Karpas-422 (cell line): Measurements from ENCODE around the gene HOXD3. TPM values are rescaled to one million over a fixed set of nuclear protein-coding genes. Genes with fewer than 3 reads are reported as not detected.

Experiments used
- DNase-seq: peaks from one replicate; pipeline ENCODE4 v3.0.0-alpha.2; 2015
- H2AFZ ChIP-seq: fragments of 200-600 bp; sonication (generic); 2 replicates; pipeline ENCODE4 v1.6.1; 2014; ENCODE audit warnings: antibody characterized with exemption, low read length, mixed read lengths
- H3K27ac ChIP-seq: fragments of 200-600 bp; sonication (generic); 2 replicates; pipeline ENCODE4 v1.5.1; 2014; ENCODE audit warnings: mild to moderate bottlenecking, low read length, moderate library complexity
- H3K27me3 ChIP-seq: fragments of 200-600 bp; sonication (generic); 2 replicates; pipeline ENCODE4 v1.6.1; 2014; ENCODE audit warnings: low read length, mixed read lengths
- H3K36me3 ChIP-seq: fragments of 200-600 bp; sonication (generic); 2 replicates; pipeline ENCODE4 v1.6.1; 2014; ENCODE audit warnings: low read length, mixed read lengths; ENCODE audit not compliant: insufficient read depth
- H3K4me1 ChIP-seq: fragments of 200-600 bp; sonication (generic); 2 replicates; pipeline ENCODE4 v1.6.1; 2014; ENCODE audit warnings: mild to moderate bottlenecking, low read length, mixed read lengths
- H3K4me2 ChIP-seq: fragments of 200-600 bp; sonication (generic); 2 replicates; pipeline ENCODE4 v1.6.1; 2014; ENCODE audit warnings: low read length, low read depth, mild to moderate bottlenecking; ENCODE audit not compliant: poor library complexity, severe bottlenecking
- H3K4me3 ChIP-seq: fragments of 200-600 bp; sonication (generic); 2 replicates; pipeline ENCODE4 v1.5.1; 2014; ENCODE audit warnings: mild to moderate bottlenecking, antibody characterized with exemption, low read length, mixed read lengths
- H3K79me2 ChIP-seq: fragments of 200-600 bp; sonication (generic); 2 replicates; pipeline ENCODE4 v1.6.1; 2014; ENCODE audit warnings: mild to moderate bottlenecking, low read length, mixed read lengths
- H3K9ac ChIP-seq: fragments of 200-600 bp; sonication (generic); 2 replicates; pipeline ENCODE4 v1.6.0; 2014; ENCODE audit warnings: low read length
- H3K9me2 ChIP-seq: fragments of 200-600 bp; sonication (generic), shearing (Covaris generic); replicated peaks from 2 replicates; pipeline ENCODE4 v1.6.0; 2014; ENCODE audit warnings: mild to moderate bottlenecking, low read length, moderate library complexity; ENCODE audit not compliant: insufficient read depth
- H3K9me3 ChIP-seq: fragments of 300-700, 200-600 bp; sonication (generic); 2 replicates; pipeline ENCODE4 v1.6.1; 2014; ENCODE audit warnings: low read length, mixed read lengths
- H4K20me1 ChIP-seq: fragments of 200-600 bp; sonication (generic); 2 replicates; pipeline ENCODE4 v1.6.1; 2014; ENCODE audit warnings: mild to moderate bottlenecking, antibody characterized with exemption, low read length, low read depth; ENCODE audit not compliant: insufficient read depth
- total RNA-seq: library from RNA; depleted of rRNA; stranded (reverse); fragments of >200 nt; shearing (Covaris generic); gene quantifications from 2 replicates; pipeline ENCODE4 v1.2.3, GENCODE V29; 2014; ENCODE audit warnings: low replicate concordance

The HOXD3 gene
- total RNA-seq, 1 experiment from 2014 or later, result not detected

GRCh38 chr2:176155356-176156044 is 1.6 kb upstream of the HOXD3 start:
- no peaks in the 10 kb centered on the region for H3K36me3 ChIP-seq
- H3K4me2 ChIP-seq, result no peak overlapping the region
- no peaks in the 10 kb centered on the region for H3K9me3 ChIP-seq
- H4K20me1 ChIP-seq, result no peaks in the 10 kb centered on the region
- H2AFZ ChIP-seq, result no peak overlapping the region
- no peak overlapping the region for H3K27ac ChIP-seq
- H3K79me2 ChIP-seq, result no peaks in the 10 kb centered on the region
- H3K9ac ChIP-seq, result no peak overlapping the region
- H3K4me1 ChIP-seq, result no peaks in the 10 kb centered on the region
- H3K4me3 ChIP-seq, result no peak overlapping the region
- no peak for DNase-seq
- no peaks in the 10 kb centered on the region for H3K9me2 ChIP-seq
- no peaks in the 10 kb centered on the region for H3K27me3 ChIP-seq

- Histone ChIP-seq H3K9me2 (no peaks in the 10 kb centered on the region), H2AFZ (no peak overlapping the region), H3K4me1 (no peaks in the 10 kb centered on the region), H3K36me3 (no peaks in the 10 kb centered on the region), H3K27ac (no peak overlapping the region), H3K27me3 (no peaks in the 10 kb centered on the region), H3K9me3 (no peaks in the 10 kb centered on the region), H3K4me3 (no peak overlapping the region), H3K79me2 (no peaks in the 10 kb centered on the region), H4K20me1 (no peaks in the 10 kb centered on the region), H3K9ac (no peak overlapping the region), H3K4me2 (no peak overlapping the region)
- DNase-seq, result no peak
Observed at GRCh38 chr2:176156301-176156806, 753 bp upstream of the HOXD3 start.

GRCh38 chr2:176157499-176158185 is 535 bp downstream of the HOXD3 start:
- Histone ChIP-seq H3K9me2 (no peaks in the 10 kb centered on the region), H3K4me3 (no peak overlapping the region), H3K4me1 (no peaks in the 10 kb centered on the region), H3K79me2 (no peaks in the 10 kb centered on the region), H3K27me3 (no peaks in the 10 kb centered on the region), H2AFZ (no peak overlapping the region), H3K36me3 (no peaks in the 10 kb centered on the region), H3K9ac (no peak overlapping the region), H4K20me1 (no peaks in the 10 kb centered on the region), H3K4me2 (no peak overlapping the region), H3K9me3 (no peaks in the 10 kb centered on the region), H3K27ac (no peak overlapping the region)
- DNase-seq, result no peak

- H3K4me2 ChIP-seq, result no peak overlapping the region
- no peak overlapping the region for H3K9ac ChIP-seq
- H3K79me2 ChIP-seq, result no peaks in the 10 kb centered on the region
- H3K4me3 ChIP-seq, result no peak overlapping the region
- H2AFZ ChIP-seq, result no peak overlapping the region
- no peaks in the 10 kb centered on the region for H3K36me3 ChIP-seq
- no peak for DNase-seq
- no peaks in the 10 kb centered on the region for H3K9me3 ChIP-seq
- H3K27ac ChIP-seq, result no peak overlapping the region
- H3K9me2 ChIP-seq, result no peaks in the 10 kb centered on the region
- H4K20me1 ChIP-seq, result no peaks in the 10 kb centered on the region
- no peaks in the 10 kb centered on the region for H3K27me3 ChIP-seq
- H3K4me1 ChIP-seq, result no peaks in the 10 kb centered on the region
Observed at GRCh38 chr2:176158186-176158591, 1.1 kb downstream of the HOXD3 start.

- H3K27ac ChIP-seq, result no peak overlapping the region
- H4K20me1 ChIP-seq, result no peaks in the 10 kb centered on the region
- H3K9me3 ChIP-seq, result no peaks in the 10 kb centered on the region
- H3K36me3 ChIP-seq, result no peaks in the 10 kb centered on the region
- no peak overlapping the region for H2AFZ ChIP-seq
- H3K4me2 ChIP-seq, result no peak overlapping the region
- H3K9ac ChIP-seq, result no peak overlapping the region
- H3K9me2 ChIP-seq, result no peaks in the 10 kb centered on the region
- no peaks in the 10 kb centered on the region for H3K79me2 ChIP-seq
- no peaks in the 10 kb centered on the region for H3K4me1 ChIP-seq
- DNase-seq, result no peak
- H3K27me3 ChIP-seq, result no peaks in the 10 kb centered on the region
- no peak overlapping the region for H3K4me3 ChIP-seq
Observed at GRCh38 chr2:176158855-176159662, 2.0 kb downstream of the HOXD3 start.

- no peaks in the 10 kb centered on the region for H3K27me3 ChIP-seq
- H2AFZ ChIP-seq, result no peak overlapping the region
- no peaks in the 10 kb centered on the region for H3K9me3 ChIP-seq
- no peaks in the 10 kb centered on the region for H3K36me3 ChIP-seq
- no peak for DNase-seq
- no peaks in the 10 kb centered on the region for H4K20me1 ChIP-seq
- H3K27ac ChIP-seq, result no peak overlapping the region
- no peak overlapping the region for H3K4me3 ChIP-seq
- H3K4me1 ChIP-seq, result no peaks in the 10 kb centered on the region
- no peak overlapping the region for H3K9ac ChIP-seq
- H3K9me2 ChIP-seq, result no peaks in the 10 kb centered on the region
- no peaks in the 10 kb centered on the region for H3K79me2 ChIP-seq
- H3K4me2 ChIP-seq, result no peak overlapping the region
Observed at GRCh38 chr2:176159663-176160250, 2.6 kb downstream of the HOXD3 start.

GRCh38 chr2:176160251-176160985 is 3.3 kb downstream of the HOXD3 start:
- Histone ChIP-seq H3K9ac (no peak overlapping the region), H3K27ac (no peak overlapping the region), H3K79me2 (no peaks in the 10 kb centered on the region), H2AFZ (no peak overlapping the region), H3K36me3 (no peaks in the 10 kb centered on the region), H3K4me3 (no peak overlapping the region), H3K9me3 (no peaks in the 10 kb centered on the region), H3K4me1 (no peaks in the 10 kb centered on the region), H3K4me2 (no peak overlapping the region), H4K20me1 (no peaks in the 10 kb centered on the region), H3K27me3 (no peaks in the 10 kb centered on the region), H3K9me2 (no peaks in the 10 kb centered on the region)
- no peak for DNase-seq
